ENCODE results near the gene SLC22A3. TPM values are rescaled to one million over a fixed set of nuclear protein-coding genes. Genes with fewer than 3 reads are reported as not detected.

The SLC22A3 gene
- total and polyA plus RNA-seq, 2 donors (not counting 1 experiment from before 2014, with no cell fraction given), result not detected

- H3K27me3 Mint-ChIP-seq, result peaks cover 46% of the 10 kb centered on the region
- Histone ChIP-seq H2AFZ (ENCODE audit: insufficient read depth, low read depth, low read length, poor library complexity, severe bottlenecking) (no peak overlapping the region), H3K36me3 (replicated peaks in 1 of 2; ENCODE audit: control extremely low read depth in 1 of 2, control insufficient read depth in 1 of 2, extremely low read depth in 1 of 2, insufficient read depth in 2 of 2, low read length in 1 of 2) (no peaks in the 10 kb centered on the region), H3K9ac (ENCODE audit: low read length) (no peak overlapping the region), H3K4me1 (ENCODE audit: control insufficient read depth in 2 of 2, insufficient read depth in 2 of 2, low read length in 2 of 2) (peaks cover 0 to 5% of the 10 kb centered on the region in 2 donors), H3K9me3 (ENCODE audit: control extremely low read depth in 1 of 3, control insufficient read depth in 2 of 3, insufficient read depth in 1 of 3, low read length in 2 of 3) (no peaks in the 10 kb centered on the region), H3K4me2 (replicated peaks; ENCODE audit: low read depth, low read length, poor library complexity, severe bottlenecking) (no peak overlapping the region), H3K27me3 (replicated peaks in 1 of 4; ENCODE audit: control extremely low read depth in 1 of 4, control insufficient read depth in 3 of 4, insufficient read depth in 4 of 4, low read length in 3 of 4) (peaks cover 0 to 17% (median 13%) of the 10 kb centered on the region in 4 experiments), H4K20me1 (ENCODE audit: control insufficient read depth, insufficient read depth, low read length, poor library complexity, severe bottlenecking) (no peaks in the 10 kb centered on the region), H3K27ac (ENCODE audit: low read length in 2 of 2) (no peak overlapping the region), H3K79me2 (ENCODE audit: control insufficient read depth, insufficient read depth, low read length) (no peaks in the 10 kb centered on the region), H3K4me3 (ENCODE audit: control extremely low read depth in 1 of 5, extremely low read depth in 1 of 5, insufficient read depth in 1 of 5, low read depth in 2 of 5, low read length in 4 of 5) (no peak overlapping the region)
- intact Hi-C loops (cut with micrococcal nuclease), result no loop called here
- no peaks in the 10 kb centered on the region for H3K9me3 Mint-ChIP-seq (ENCODE audit: insufficient read depth)
- TF ChIP-seq CTCF (IDR thresholded peaks at IDR 0.05) (no peak), EZH2 (IDR thresholded peaks at IDR 0.05; ENCODE audit: borderline replicate concordance, insufficient read depth, low read depth, low read length, poor library complexity, severe bottlenecking) (no peak)
- no peak for ATAC-seq (ENCODE audit: low read depth)
- peaks cover 2% of the 10 kb centered on the region for H3K4me1 Mint-ChIP-seq
- ChIA-PET CTCF (no interaction called here), POLR2A (no interaction called here)
- no peak overlapping the region for H3K4me3 Mint-ChIP-seq
- no peak overlapping the region for H3K27ac Mint-ChIP-seq
- 8% methylated on average over 2 of the region's 4 CpGs for WGBS (ENCODE audit: insufficient coverage)
- DNase-seq, result no peak
These were observed 81.4 kb downstream of the SLC22A3 start for GRCh38 chr6:160429620-160429895.

GRCh38 chr6:160430203-160430602 is 82.0 kb downstream of the SLC22A3 start:
- ATAC-seq (ENCODE audit: low read depth) (no peak), DNase-seq (no peak)
- Mint-ChIP-seq H3K4me3 (no peak overlapping the region), H3K4me1 (peaks cover 2% of the 10 kb centered on the region), H3K27ac (no peak overlapping the region), H3K9me3 (ENCODE audit: insufficient read depth) (no peaks in the 10 kb centered on the region), H3K27me3 (peaks cover 42% of the 10 kb centered on the region)
- POLR2A ChIA-PET, result no interaction called here
- WGBS (ENCODE audit: insufficient coverage), result 80% methylated on average over 1 of the region's 4 CpGs
- no peak for TF ChIP-seq CTCF (IDR thresholded peaks at IDR 0.05)
- TF ChIP-seq EZH2 (IDR thresholded peaks at IDR 0.05; ENCODE audit: borderline replicate concordance, insufficient read depth, low read depth, low read length, poor library complexity, severe bottlenecking), result no peak
- Histone ChIP-seq H3K9ac (ENCODE audit: low read length) (no peak overlapping the region), H3K4me1 (ENCODE audit: control insufficient read depth in 2 of 2, insufficient read depth in 2 of 2, low read length in 2 of 2) (peaks cover 0 to 5% of the 10 kb centered on the region in 2 donors), H4K20me1 (ENCODE audit: control insufficient read depth, insufficient read depth, low read length, poor library complexity, severe bottlenecking) (no peaks in the 10 kb centered on the region), H3K9me3 (ENCODE audit: control extremely low read depth in 1 of 3, control insufficient read depth in 2 of 3, insufficient read depth in 1 of 3, low read length in 2 of 3) (no peaks in the 10 kb centered on the region), H3K4me2 (replicated peaks; ENCODE audit: low read depth, low read length, poor library complexity, severe bottlenecking) (no peak overlapping the region), H3K27me3 (replicated peaks in 1 of 4; ENCODE audit: control extremely low read depth in 1 of 4, control insufficient read depth in 3 of 4, insufficient read depth in 4 of 4, low read length in 3 of 4) (peaks cover 0 to 17% (median 13%) of the 10 kb centered on the region in 4 experiments), H2AFZ (ENCODE audit: insufficient read depth, low read depth, low read length, poor library complexity, severe bottlenecking) (no peak overlapping the region), H3K27ac (ENCODE audit: low read length in 2 of 2) (no peak overlapping the region), H3K79me2 (ENCODE audit: control insufficient read depth, insufficient read depth, low read length) (no peaks in the 10 kb centered on the region), H3K36me3 (replicated peaks in 1 of 2; ENCODE audit: control extremely low read depth in 1 of 2, control insufficient read depth in 1 of 2, extremely low read depth in 1 of 2, insufficient read depth in 2 of 2, low read length in 1 of 2) (no peaks in the 10 kb centered on the region), H3K4me3 (ENCODE audit: control extremely low read depth in 1 of 5, extremely low read depth in 1 of 5, insufficient read depth in 1 of 5, low read depth in 2 of 5, low read length in 4 of 5) (no peak overlapping the region)
- intact Hi-C loops (cut with micrococcal nuclease), result no loop called here
- CTCF ChIA-PET, result no interaction called here
